Activated CD4-positive, alpha-beta T cell treated with anti-CD3 and anti-CD28 coated beads, Interleukin-2, Interleukin-4, amounts not matched to agents 100 ng/mL and 50 ng/mL, durations not matched to agents 16 hours and 8 hours (primary cell): ENCODE measurements around the gene TH.
A peak's percentile ranks its signal among the peaks of the same experiment; 100 is the strongest.
"Not testable (repeated sequence)": the region's sequence is repeated elsewhere in the genome, so short reads cannot be mapped to it uniquely, and the experiment has no call there.

Experiments
- DNase-seq: peaks from one replicate; pipeline ENCODE4 v3.0.0-alpha.2; 2020; ENCODE audit warnings: low spot score

The TH gene

GRCh38 chr11:2195756-2196088, 24.1 kb upstream of the TH start:
- no peak for DNase-seq

DNA sequence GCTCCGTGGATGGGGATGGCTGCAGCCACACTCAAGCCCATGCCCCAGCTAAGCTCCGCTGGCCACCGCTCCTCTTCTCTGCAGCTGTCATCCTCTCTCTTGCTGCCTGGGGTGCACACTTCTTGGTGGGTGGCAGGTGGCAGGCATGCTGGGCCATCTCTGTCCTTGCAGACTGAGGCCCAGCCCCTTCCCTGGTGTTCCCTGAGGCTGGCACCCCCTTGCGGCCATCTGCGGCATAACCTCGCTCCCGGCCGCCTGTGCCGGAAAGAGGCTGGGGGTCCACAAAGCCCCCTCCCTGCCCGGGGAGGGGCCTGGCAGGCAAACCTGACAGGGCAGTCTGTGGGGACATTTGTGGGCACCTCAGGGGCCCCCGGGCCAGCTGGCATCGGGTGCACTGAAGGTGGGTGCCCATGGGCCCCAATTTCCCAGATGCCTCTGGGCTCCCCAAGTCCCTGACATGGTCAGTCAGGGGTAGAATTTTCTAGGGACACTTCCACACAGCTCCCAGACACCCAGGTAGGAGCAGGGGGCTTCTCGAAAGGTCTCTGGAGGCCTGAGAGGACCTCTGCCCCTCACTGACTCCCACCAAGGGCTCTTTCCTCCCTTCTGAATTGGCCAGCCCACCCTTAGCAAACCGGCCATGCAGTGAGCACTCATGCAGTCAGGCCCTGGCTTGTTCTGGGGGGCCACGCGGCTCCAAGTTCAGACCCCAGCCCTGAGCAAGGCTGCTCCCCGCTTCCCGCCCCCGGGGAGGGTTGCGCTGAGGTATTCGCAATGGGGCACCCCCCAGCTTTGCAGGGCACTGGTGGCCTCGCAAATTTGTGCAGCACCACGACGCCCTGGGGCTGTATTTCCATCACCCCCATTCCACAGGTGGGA, 23.5 kb upstream of the TH start:
- peak; percentile 27 for DNase-seq

- not testable (repeated sequence) for DNase-seq
Observed at GRCh38 chr11:2193888-2194595, 22.4 kb upstream of the TH start.

DNA sequence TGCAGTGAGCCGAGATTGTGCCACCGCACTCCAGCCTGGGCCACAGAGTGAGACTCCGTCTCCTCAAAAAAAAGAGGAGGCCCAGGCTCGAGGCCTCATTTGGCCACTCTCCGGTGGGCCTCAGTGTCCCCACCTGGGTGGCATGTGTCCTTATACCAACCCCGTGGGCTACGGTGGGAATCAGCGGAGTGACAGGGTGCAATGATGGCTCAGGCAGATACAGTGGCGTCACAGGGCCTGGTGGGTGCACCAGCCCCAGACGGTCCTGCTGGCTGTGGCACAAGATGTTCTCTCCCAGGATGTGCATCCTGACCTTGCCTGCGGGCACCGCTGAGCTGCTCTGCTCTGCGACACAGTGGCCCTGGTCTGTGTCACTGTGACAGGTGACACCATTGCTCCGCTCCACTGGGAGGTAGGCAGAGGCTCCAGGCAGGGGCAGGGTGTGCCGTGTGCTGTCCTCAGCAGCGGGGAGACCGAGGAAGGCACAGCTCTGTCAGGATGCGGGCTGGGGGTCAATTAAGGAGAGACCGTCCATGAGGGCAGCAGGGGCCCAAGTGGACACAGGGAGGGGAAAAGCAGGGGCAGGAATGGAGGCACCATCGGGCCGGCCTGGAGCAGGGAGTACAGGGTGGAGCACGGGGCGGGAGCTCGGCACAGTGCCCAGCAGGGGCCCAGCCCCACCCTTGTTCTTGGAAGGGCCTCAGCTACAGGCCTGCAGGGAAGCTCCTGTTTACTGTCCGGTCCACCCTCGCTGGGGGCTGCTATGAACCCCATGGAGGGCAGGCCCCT, 21.7 kb upstream of the TH start:
- no peak for DNase-seq

DNA sequence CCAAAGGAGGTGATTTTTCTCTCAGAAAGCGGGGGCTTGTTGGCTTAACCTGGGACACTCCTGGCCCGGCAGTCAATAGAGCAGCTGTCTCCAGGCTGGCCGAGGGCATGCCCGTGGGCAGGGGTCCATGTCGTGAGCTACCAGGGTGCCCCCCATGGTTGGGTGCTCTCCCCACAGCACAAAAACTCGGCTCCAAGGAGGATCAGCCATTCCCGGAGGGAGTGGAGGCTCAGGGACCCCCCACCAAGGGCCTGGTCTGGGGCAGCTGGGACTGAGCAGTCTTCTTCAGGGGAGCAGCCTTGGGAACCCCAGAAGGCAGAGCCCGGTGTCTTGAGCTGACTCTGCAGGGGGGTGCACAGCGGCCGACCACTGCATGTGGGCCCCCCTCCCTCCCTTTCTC, 20.8 kb upstream of the TH start:
- DNase-seq = no peak

- DNase-seq = no peak
Observed at GRCh38 chr11:2191883-2192282, 20.3 kb upstream of the TH start.

DNA sequence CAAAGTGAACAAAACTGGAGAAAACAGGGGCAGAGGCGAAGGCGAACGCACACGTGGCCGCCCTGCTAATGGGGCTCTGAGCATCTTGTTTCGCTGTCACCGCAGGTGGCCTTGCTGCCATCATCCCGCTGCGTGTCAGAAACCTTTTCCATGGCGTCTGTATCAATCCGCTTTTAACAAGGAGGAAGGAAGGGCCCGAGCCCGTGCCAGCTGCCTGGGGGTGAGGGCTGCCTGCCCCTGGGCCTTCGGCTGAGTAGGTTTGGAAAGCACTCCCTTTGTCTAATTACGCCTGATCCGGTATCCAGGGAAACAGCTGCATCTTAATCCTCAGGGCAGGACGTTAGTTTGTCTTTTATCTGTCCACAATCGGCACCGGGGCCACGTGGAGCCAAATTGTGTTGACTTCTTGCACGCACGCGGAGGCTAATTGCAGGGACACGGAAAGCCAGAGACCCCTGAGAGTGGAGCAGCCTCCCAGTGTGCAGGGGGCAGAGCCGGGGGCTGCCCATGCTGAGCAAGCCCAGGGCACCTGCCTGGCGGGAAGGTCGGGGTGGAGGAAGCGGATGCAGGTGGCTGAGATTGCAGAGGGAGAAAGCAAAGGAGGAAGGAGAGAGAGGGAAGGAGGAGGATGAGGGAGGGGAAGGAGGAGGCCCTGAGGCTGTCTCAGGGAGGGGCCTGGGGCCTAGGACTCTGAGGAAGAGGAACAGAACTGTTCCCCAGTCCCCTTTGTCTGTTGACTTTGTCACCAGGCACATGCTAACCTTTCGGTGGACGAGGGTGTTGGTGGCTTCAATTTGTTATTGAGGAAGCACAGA, 19.2 kb upstream of the TH start:
- DNase-seq = no peak

GRCh38 chr11:2189938-2190656, 18.5 kb upstream of the TH start:
- DNase-seq = no peak

DNA sequence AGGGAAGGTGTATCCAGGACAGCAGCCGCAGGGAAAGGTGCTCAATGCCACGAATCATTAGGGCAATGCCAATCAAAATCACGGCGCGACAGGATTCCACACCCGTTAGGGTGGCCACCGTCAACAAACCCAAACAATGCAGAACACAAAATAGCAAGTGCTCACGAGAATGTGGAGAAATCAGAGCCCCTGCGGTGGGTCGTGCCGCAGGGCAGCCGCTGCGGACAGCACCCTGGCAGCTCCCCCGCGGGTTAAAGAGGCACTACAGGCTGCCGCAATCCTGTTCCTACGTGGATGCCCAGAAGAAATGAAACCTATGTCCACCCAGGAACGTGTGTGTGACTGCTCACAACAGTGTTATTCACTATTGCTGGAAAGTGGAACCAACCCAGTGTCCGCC, 17.1 kb upstream of the TH start:
- no peak for DNase-seq

- no peak for DNase-seq
Observed at GRCh38 chr11:2187280-2187707, 15.7 kb upstream of the TH start.

- peak; percentile 5 for DNase-seq
Observed at GRCh38 chr11:2186669-2187279, 15.2 kb upstream of the TH start.

DNA sequence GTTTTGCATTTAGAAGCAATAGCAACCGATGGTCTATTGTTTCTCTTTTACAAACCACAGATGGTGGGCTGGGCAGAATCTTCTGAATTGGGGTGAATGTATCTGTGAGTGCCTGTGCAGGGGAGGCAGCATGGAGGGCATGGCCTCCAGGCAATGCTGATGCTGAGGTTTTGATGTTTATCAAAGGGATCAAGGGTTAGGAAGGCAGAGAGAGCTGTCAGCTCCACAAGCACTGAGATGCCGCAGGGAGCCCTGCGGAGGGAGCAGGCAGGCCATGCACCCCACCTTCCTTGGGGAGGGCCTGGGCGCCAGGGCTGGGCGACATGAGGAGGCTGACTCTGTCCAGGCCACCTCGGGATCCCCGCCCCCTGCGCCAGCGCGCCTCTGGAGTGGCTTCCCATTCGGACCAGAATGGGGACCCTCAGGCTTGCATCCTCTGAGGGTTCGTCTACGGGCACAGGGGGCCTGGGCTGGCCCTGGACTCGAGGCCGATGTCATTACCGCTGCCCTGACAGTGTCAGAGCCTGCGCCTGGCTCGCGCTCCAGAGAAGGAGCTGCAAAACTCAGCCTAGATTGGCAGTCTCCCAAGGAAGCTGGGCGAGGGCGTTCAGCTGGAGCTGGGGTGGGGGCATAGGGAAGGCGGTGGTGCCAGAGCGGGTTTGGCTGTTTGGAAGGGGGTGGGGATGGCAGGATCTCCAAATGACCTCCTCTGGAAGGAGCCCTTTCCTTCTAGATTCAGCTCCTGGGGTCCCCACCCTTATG, 13.9 kb upstream of the TH start:
- no peak for DNase-seq

- DNase-seq = no peak
Observed at GRCh38 chr11:2182692-2183474, 11.3 kb upstream of the TH start.

- DNase-seq = no peak
Observed at GRCh38 chr11:2182075-2182474, 10.5 kb upstream of the TH start.

DNA sequence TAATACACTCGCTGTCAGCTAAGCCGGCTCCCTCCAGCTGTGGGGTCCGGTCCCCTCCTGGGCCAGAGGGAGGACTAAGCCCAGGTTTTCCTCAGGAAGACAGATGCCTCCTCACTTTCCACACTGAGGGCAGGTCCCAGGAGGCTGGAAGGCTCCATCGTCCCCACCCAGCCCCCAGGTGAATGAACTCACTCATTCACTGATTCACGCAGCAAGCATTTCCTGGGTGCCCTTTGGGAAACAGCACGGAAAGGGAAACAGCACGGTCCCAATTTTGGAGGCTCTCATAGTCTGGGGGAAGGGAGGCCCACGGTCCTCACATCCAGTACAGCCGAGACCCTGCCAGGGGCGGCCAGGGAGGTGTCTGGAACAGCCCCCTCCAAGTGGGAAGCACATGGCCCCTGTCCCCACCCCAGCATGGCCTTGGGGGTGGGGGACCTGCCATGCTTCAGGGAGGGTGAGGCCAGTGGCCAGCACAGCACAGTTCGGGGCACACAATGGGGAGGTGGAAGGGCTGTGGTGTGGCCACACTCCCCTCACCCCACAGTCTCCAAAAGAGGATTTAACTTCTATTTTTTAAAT, 9.3 kb upstream of the TH start:
- DNase-seq = no peak

- DNase-seq = no peak
Observed at GRCh38 chr11:2180347-2180746, 8.7 kb upstream of the TH start.

DNA sequence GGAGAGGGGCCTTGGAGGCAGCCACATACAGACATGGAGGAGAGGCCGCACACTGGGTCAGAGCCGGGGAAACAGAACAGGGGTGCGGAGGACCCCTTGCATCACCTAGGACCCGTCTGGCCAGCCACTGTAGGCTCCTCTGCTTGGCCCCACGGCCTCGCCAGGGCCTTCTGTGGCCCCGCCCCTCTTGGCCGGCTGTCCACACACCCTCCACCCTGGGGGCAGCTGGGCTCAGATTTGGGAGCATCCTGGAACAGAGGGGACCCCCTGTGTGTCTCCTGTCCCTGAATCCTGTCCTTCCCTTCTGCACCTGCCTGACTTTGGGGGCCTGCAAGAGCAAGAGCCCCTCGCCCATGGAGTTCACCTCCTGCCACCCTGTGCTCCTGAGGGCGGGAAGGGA, 7.9 kb upstream of the TH start:
- DNase-seq = no peak

DNA sequence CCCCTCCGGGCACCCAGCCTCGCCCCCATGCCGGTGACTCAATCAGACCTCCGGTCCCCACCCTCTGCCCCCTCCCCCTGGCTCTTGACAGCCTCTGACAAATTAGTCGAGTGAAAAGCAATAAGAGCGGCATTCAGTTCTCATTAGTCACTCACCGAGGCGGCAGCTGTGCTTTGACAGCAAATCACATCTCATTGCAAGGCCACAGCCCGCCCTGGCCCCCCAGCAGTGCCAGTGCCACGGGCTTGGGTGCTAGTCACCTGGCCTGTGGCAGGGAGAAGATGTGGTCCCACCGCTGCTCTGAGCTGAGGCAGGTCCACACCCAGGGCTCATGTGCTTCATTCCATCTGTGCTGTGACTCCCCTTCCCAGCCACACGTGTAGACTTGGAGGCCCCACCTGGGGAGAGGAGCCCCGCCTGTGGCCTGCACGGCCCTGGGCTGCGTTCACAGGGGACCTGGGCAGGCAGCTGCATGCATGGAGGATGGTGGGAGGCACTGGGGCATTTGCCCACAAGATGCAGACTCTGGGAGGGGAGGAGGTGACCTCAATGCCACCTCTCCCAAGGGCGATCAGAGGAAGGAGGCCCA, 7.4 kb upstream of the TH start:
- DNase-seq = no peak
